ENCODE results near the gene CD300LF.

CD300LF gene

DNA sequence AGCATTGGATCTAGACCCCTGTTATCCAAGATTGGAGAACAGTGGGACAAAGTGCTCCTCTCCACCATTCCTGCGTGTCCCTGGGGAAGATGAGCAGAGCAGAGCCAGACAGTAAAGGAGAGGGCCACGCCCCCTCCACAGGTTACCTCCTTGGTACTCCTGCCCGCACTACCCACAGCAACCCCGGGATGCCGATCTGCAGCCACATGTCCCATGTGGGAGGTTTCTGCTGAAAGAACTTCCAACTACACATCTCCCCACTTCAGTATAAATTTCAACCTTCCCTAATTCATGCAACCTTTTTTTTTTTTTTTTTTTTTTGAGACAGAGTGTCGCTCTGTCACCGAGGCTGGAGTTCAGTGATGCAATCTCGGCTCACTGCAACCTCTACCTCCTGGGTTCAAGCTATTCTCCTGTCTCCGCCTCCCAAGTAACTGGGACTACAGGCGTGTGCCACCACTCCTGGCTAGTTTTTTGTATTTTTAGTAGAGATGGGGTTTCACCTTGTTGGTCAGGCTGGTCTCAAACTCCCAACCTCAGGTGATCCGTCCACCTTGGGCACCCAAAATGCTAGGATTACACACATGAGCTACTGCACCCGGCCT is 26.6 kb upstream of the CD300LF start:
- DNase-seq: no peak
- no peak for ATAC-seq (ENCODE audit: insufficient read depth, low read depth)
- Histone ChIP-seq H3K27me3 (ENCODE audit: insufficient read depth, low read length, poor library complexity) (no peaks in the 10 kb centered on the region), H3K27ac (ENCODE audit: low read length) (peak overlapping the region; percentile 78), H3K36me3 (ENCODE audit: insufficient read depth, low read length) (no peaks in the 10 kb centered on the region; the same call in 1 of the 2 replicates), H3K4me2 (ENCODE audit: insufficient read depth, low read length) (peak overlapping the region; percentile 69), H3K9me3 (ENCODE audit: insufficient read depth, low read length, severe bottlenecking) (no peaks in the 10 kb centered on the region), H3K9ac (ENCODE audit: low read depth, low read length) (peak overlapping the region; percentile 67), H4K20me1 (ENCODE audit: insufficient read depth, low read length) (no peaks in the 10 kb centered on the region), H2AFZ (ENCODE audit: low read depth, low read length) (no peak overlapping the region), H3K4me3 (ENCODE audit: low read depth in 1 of 2, low read length in 2 of 2) (peak overlapping the region in 1 of 2 experiments; percentile 58; a peak in 2 of 4 replicates), H3K4me1 (ENCODE audit: insufficient read depth, low read length) (peaks cover 78% of the 10 kb centered on the region), H3K79me2 (ENCODE audit: insufficient read depth, low read length) (peaks cover 10% of the 10 kb centered on the region)
- TF ChIP-seq EZH2 (IDR thresholded peaks at IDR 0.05; ENCODE audit: borderline replicate concordance, low read depth, low read length, severe bottlenecking): no peak
- TF ChIP-seq, protein P1, sequence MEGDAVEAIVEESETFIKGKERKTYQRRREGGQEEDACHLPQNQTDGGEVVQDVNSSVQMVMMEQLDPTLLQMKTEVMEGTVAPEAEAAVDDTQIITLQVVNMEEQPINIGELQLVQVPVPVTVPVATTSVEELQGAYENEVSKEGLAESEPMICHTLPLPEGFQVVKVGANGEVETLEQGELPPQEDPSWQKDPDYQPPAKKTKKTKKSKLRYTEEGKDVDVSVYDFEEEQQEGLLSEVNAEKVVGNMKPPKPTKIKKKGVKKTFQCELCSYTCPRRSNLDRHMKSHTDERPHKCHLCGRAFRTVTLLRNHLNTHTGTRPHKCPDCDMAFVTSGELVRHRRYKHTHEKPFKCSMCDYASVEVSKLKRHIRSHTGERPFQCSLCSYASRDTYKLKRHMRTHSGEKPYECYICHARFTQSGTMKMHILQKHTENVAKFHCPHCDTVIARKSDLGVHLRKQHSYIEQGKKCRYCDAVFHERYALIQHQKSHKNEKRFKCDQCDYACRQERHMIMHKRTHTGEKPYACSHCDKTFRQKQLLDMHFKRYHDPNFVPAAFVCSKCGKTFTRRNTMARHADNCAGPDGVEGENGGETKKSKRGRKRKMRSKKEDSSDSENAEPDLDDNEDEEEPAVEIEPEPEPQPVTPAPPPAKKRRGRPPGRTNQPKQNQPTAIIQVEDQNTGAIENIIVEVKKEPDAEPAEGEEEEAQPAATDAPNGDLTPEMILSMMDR (IDR thresholded peaks at IDR 0.05; ENCODE audit: borderline replicate concordance, extremely low read depth, low read length, poor library complexity, severe bottlenecking): no peak

DNA sequence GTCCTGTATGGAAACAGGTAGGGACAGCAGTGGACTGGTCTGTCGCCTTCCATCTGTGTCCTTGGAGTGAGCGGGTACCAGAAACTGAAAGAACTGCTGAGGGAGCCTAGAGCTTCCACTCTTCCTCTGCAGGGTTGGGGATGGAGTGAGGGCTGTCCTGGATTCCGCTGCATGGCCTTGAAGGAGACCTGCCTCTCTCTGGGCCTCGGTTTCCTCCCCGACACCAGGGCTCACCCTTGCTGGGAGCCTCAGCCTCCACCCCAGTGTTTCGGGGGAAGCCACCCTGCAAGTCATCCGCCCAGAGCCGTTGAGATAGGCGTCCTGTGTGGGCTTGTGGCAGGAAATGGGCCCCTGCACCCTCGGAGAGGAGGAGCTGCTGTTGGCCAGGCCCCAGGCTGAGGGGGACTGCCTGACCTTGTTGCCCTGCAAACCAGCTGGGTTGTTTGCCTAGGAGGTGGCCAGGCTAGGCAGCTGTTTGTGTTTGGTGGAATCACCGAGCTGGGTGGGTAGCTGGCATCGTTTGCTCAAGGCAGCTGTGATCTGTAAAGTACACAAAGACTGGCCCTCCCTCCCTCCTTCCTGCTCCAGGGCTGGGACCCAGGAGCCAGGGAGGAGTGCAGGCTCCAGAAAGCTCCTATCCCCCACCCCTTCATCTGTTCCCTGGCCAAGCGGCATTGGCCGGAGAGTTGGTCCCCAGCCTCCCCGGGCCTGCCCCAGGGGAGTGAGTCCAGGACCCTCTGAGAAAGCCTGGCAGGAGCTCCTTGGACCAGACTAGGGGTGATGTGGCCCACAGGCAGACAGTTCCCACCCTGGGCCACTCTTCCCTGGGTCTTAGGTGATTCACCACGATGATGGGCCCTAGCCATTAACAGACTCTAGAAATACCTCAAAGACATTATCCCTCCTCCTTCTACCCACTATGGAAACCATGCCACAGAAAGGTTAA is 25.6 kb upstream of the CD300LF start:
- Histone ChIP-seq H3K36me3 (ENCODE audit: insufficient read depth, low read length) (no peaks in the 10 kb centered on the region; the same call in 1 of the 2 replicates), H3K79me2 (ENCODE audit: insufficient read depth, low read length) (peaks cover 8% of the 10 kb centered on the region), H3K27me3 (ENCODE audit: insufficient read depth, low read length, poor library complexity) (no peaks in the 10 kb centered on the region), H2AFZ (ENCODE audit: low read depth, low read length) (peak overlapping the region; percentile 58; the same call in 1 of the 2 replicates), H3K27ac (ENCODE audit: low read length) (peak overlapping the region; percentile 78), H3K9me3 (ENCODE audit: insufficient read depth, low read length, severe bottlenecking) (no peaks in the 10 kb centered on the region), H3K4me3 (ENCODE audit: low read depth in 1 of 2, low read length in 2 of 2) (peak overlapping the region; percentile 25 to 58), H3K4me1 (ENCODE audit: insufficient read depth, low read length) (peaks cover 68% of the 10 kb centered on the region), H3K4me2 (ENCODE audit: insufficient read depth, low read length) (peak overlapping the region; percentile 69), H4K20me1 (ENCODE audit: insufficient read depth, low read length) (no peaks in the 10 kb centered on the region), H3K9ac (ENCODE audit: low read depth, low read length) (peak overlapping the region; percentile 67)
- ATAC-seq (ENCODE audit: insufficient read depth, low read depth) (peak; percentile 83), DNase-seq (peak; percentile 97)
- TF ChIP-seq, protein P1 (IDR thresholded peaks at IDR 0.05; ENCODE audit: borderline replicate concordance, extremely low read depth, low read length, poor library complexity, severe bottlenecking): no peak
- TF ChIP-seq EZH2 (IDR thresholded peaks at IDR 0.05; ENCODE audit: borderline replicate concordance, low read depth, low read length, severe bottlenecking): no peak

DNA sequence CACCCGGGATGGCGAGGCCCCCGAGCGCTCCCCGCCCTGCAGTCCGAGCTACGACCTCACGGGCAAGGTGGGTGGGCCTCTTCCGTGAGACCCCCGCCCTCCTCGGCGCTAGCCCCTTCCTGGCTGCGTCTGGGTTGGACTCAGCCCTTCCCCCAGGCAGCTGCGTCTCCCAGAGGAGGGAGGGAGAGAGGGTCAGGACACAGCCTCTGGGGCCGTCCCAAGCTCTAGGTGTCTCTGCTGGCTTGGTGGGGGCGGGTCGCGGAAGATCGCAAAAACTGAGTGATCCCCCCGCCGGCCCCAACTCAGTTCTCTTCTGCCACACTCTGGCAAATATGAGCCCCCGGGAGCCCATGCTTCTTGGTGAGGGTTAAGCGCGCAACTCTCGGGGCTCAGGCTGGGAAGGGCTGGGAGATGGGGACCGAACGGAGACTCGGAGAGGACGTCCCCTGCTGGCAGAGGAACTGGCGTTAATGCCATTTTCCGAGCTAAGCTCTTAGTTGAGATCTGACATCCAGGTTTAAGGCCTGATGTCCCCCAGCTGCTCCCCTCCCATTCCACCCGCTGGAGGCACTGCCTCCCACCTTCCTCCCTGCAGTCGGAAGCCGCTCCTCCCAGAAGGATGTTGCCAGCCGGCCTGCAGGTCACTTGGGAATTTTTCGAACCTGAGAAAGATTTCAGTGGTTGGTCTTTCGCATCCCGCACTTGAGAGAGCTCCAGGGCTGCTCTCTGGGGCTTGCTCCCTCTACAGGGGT is 24.8 kb upstream of the CD300LF start:
- Histone ChIP-seq H3K27me3 (ENCODE audit: insufficient read depth, low read length, poor library complexity) (no peaks in the 10 kb centered on the region), H3K36me3 (ENCODE audit: insufficient read depth, low read length) (no peaks in the 10 kb centered on the region), H3K9ac (ENCODE audit: low read depth, low read length) (peak overlapping the region; percentile 67), H3K79me2 (ENCODE audit: insufficient read depth, low read length) (peaks cover 8% of the 10 kb centered on the region), H3K27ac (ENCODE audit: low read length) (peak overlapping the region; percentile 78), H3K4me2 (ENCODE audit: insufficient read depth, low read length) (peak overlapping the region; percentile 69), H3K4me3 (ENCODE audit: low read depth in 1 of 2, low read length in 2 of 2) (peak overlapping the region; percentile 25 to 58), H3K4me1 (ENCODE audit: insufficient read depth, low read length) (peaks cover 60% of the 10 kb centered on the region), H3K9me3 (ENCODE audit: insufficient read depth, low read length, severe bottlenecking) (no peaks in the 10 kb centered on the region), H4K20me1 (ENCODE audit: insufficient read depth, low read length) (no peaks in the 10 kb centered on the region), H2AFZ (ENCODE audit: low read depth, low read length) (peak overlapping the region; percentile 58)
- TF ChIP-seq, protein P1 (IDR thresholded peaks at IDR 0.05; ENCODE audit: borderline replicate concordance, extremely low read depth, low read length, poor library complexity, severe bottlenecking): peak; percentile 69
- TF ChIP-seq EZH2 (IDR thresholded peaks at IDR 0.05; ENCODE audit: borderline replicate concordance, low read depth, low read length, severe bottlenecking): no peak
- peak; percentile 2; the same call in 1 of the 3 replicates for ATAC-seq (ENCODE audit: insufficient read depth, low read depth)
- peak; percentile 64 for DNase-seq
